ENCODE data around the gene NKAIN4. TPM values are rescaled to one million over a fixed set of nuclear protein-coding genes. Genes with fewer than 3 reads are reported as not detected.

The NKAIN4 gene
- 183 TPM for total RNA-seq (ENCODE audit: unreplicated experiment)
- long read RNA-seq, transcript NKAIN4-203 (7 exons, 1,430 nt), result major isoform, 15 of 254 reads
- long read RNA-seq, transcript NKAIN4-202 (6 exons, 1,421 nt), result minor isoform, 8 of 254 reads
- long read RNA-seq, partial matches to known transcripts, result 8 of 254 reads
- long read RNA-seq, other reads (novel, unspliced or antisense), result 223 of 254 reads

DNA sequence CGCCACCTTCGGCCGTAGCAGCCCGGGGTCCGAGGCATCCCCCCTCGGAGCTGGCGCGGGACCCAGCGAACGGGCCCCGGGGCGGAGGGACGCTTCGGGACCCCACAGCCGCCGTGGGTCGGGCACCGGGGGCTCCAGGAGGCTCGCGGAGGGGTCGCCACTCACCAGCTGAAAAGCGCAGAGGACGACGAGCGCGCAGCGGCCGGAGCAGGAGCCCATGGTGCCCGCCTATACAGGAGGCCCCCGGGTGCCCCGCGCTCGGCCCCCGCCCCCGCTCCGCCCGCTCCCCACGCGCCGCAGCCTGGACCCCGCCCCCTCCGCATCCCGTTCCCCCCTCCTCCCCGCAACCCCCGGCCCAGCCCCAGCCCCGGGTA is at the start of gene NKAIN4:
Gene NKAIN4 (minus strand): TSS at position 232 of the 374 bp plus-strand sequence. CDS start 13 bp downstream, at position 219.
- peaks cover 16% of the 10 kb centered on the region for H3K9me3 Mint-ChIP-seq (ENCODE audit: unreplicated experiment)
- peaks cover 11% of the 10 kb centered on the region for H3K36me3 Mint-ChIP-seq (ENCODE audit: unreplicated experiment)
- peaks cover 13% of the 10 kb centered on the region for H3K27me3 Mint-ChIP-seq (ENCODE audit: unreplicated experiment)
- H3K4me1 Mint-ChIP-seq (ENCODE audit: low read depth, unreplicated experiment), result peaks cover 43% of the 10 kb centered on the region
- H3K27ac Mint-ChIP-seq (ENCODE audit: unreplicated experiment), result peak within 1 kb of the TSS; percentile 99
- no peak for DNase-seq
- H3K4me3 Mint-ChIP-seq (ENCODE audit: unreplicated experiment), result peak within 1 kb of the TSS; percentile 94
- TF ChIP-seq, protein P1, sequence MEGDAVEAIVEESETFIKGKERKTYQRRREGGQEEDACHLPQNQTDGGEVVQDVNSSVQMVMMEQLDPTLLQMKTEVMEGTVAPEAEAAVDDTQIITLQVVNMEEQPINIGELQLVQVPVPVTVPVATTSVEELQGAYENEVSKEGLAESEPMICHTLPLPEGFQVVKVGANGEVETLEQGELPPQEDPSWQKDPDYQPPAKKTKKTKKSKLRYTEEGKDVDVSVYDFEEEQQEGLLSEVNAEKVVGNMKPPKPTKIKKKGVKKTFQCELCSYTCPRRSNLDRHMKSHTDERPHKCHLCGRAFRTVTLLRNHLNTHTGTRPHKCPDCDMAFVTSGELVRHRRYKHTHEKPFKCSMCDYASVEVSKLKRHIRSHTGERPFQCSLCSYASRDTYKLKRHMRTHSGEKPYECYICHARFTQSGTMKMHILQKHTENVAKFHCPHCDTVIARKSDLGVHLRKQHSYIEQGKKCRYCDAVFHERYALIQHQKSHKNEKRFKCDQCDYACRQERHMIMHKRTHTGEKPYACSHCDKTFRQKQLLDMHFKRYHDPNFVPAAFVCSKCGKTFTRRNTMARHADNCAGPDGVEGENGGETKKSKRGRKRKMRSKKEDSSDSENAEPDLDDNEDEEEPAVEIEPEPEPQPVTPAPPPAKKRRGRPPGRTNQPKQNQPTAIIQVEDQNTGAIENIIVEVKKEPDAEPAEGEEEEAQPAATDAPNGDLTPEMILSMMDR (IDR thresholded peaks at IDR 0.05; ENCODE audit: partially characterized antibody, unreplicated experiment), result no peak

DNA sequence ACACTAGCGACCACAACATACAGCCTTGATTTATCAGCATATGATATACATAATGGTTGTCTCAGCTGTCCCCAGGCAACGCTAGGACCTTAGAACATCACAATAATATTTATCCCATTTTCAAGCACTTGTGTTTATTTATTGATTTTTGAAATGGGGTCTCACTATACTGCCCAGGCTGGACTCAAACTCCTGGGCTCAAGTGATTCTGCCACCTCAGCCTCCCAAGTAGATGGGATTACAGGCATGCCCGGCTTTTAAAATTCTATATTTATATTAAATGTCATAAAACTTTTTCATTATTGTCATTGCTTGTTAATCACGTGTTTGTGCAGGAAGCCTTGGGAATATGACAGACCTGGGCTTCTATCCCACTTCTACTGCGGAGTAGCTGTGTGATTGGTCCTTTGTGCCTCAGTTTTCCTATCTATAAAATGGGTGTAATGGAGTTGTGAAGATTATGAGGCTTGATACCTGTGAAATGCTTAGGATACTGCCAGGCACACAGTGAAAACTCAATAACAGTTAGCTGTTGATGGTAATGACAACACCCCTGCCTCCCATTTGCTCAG is 48.9 kb upstream of the NKAIN4 start:
- Mint-ChIP-seq H3K27me3 (ENCODE audit: unreplicated experiment) (peaks cover 15% of the 10 kb centered on the region), H3K36me3 (ENCODE audit: unreplicated experiment) (peaks cover 4% of the 10 kb centered on the region), H3K4me3 (ENCODE audit: unreplicated experiment) (no peak overlapping the region), H3K4me1 (ENCODE audit: low read depth, unreplicated experiment) (peaks cover 4% of the 10 kb centered on the region), H3K27ac (ENCODE audit: unreplicated experiment) (no peak overlapping the region), H3K9me3 (ENCODE audit: unreplicated experiment) (peaks cover 6% of the 10 kb centered on the region)
- TF ChIP-seq, protein P1 (IDR thresholded peaks at IDR 0.05; ENCODE audit: partially characterized antibody, unreplicated experiment), result no peak
- no peak for DNase-seq

DNA sequence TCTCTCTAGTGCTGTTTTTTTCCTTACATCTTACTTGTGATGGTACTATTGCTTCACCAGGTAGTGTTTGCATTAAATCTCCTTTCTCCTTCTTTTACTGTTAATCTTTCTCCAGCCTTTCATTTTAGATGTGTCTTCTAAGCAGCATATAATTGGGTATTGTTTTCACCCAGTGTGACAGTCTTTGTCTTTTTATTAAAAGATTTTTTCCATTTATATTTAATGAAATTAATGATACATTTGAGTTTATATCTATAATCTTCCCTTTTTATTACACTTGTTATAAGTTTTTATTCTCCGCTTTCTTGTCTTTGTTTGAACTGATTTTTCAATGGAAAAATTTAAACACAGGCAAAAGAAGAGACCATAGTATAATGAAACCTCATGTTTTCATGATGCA is 47.4 kb upstream of the NKAIN4 start:
- Mint-ChIP-seq H3K4me3 (ENCODE audit: unreplicated experiment) (no peak overlapping the region), H3K27me3 (ENCODE audit: unreplicated experiment) (peaks cover 15% of the 10 kb centered on the region), H3K36me3 (ENCODE audit: unreplicated experiment) (peaks cover 4% of the 10 kb centered on the region), H3K4me1 (ENCODE audit: low read depth, unreplicated experiment) (peaks cover 4% of the 10 kb centered on the region), H3K27ac (ENCODE audit: unreplicated experiment) (no peak overlapping the region), H3K9me3 (ENCODE audit: unreplicated experiment) (peaks cover 6% of the 10 kb centered on the region)
- DNase-seq, result no peak
- TF ChIP-seq, protein P1 (IDR thresholded peaks at IDR 0.05; ENCODE audit: partially characterized antibody, unreplicated experiment), result no peak

DNA sequence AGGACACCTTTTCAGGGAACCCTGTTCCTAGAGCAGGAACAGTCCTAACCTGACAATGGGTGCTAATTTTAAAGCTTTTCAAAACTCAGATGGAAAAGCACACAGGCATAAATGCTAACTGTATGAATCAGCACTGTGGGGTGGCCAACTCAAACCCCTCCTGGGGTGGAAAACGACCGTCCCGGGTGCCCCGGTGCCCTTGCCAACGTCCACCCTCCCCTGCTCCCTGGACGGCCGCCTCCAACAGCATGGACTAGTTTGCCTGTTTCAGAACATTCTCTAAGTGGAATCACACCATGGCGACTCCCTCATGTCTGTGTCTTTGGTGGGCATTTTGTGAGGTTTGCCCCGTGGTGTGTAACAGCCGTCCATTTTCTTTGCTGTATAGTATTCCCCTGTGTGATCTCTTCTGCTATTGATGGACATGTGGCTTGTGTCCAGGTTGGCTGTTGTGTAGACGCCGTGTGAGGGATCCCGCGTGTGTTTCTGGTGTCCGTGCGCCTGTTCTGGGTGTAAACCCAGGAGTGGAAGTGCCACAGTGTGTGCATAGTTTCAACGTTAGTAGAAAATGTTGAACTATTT is 44.6 kb upstream of the NKAIN4 start:
- Mint-ChIP-seq H3K27me3 (ENCODE audit: unreplicated experiment) (peaks cover 9% of the 10 kb centered on the region), H3K4me1 (ENCODE audit: low read depth, unreplicated experiment) (no peaks in the 10 kb centered on the region), H3K9me3 (ENCODE audit: unreplicated experiment) (peaks cover 6% of the 10 kb centered on the region), H3K27ac (ENCODE audit: unreplicated experiment) (no peak overlapping the region), H3K4me3 (ENCODE audit: unreplicated experiment) (peak overlapping the region; percentile 52), H3K36me3 (ENCODE audit: unreplicated experiment) (peaks cover 4% of the 10 kb centered on the region)
- TF ChIP-seq, protein P1 (IDR thresholded peaks at IDR 0.05; ENCODE audit: partially characterized antibody, unreplicated experiment), result no peak
- DNase-seq, result no peak
